DND-41 (cell line): ENCODE data around the gene ARSA.

Source experiments
- EZH2 ChIP-seq: IDR thresholded peaks from 3 replicates; pipeline ENCODE4 v1.6.1; 2012; ENCODE audit warnings: borderline replicate concordance, low read depth, mild to moderate bottlenecking, moderate library complexity, low read length, inconsistent platforms; ENCODE audit not compliant: severe bottlenecking
- TF ChIP-seq, protein P1 (sequence below): IDR thresholded peaks from 2 replicates; pipeline ENCODE4 v1.5.1; 2012; ENCODE audit warnings: borderline replicate concordance, low read length, moderate library complexity, mild to moderate bottlenecking; ENCODE audit not compliant: poor library complexity, severe bottlenecking; ENCODE audit errors: extremely low read depth

DNA sequence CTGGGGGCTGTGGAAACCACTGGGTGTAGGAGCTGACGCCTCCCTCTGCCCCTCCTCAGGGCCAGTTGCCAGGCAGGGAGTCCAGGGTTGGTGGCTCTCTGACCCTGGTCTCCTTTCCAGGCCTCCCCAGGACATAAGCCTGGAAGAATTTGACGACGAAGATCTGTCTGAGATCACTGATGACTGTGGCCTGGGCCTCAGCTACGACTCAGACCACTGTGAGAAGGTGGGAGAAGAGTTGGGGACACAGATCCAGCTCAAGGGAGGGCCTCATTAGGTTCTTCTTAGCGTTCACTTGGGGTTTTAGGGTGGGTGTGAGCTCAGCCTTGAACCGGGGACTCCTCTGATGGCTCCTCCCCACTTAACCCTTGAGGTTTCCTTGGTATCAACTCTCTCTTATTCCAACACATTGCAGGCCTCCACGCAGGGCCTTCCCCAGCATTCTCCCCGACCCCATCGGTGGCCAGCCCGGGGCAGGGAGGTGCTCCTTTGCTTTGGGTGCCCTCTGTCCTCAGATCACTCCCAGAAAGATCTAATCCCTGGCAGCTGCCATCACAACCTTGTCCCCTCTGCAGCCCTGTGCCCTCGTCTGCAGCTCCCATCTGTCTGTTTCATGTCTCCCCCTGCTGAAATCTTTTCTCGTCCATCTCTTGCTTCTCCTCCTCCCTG is 26.1 kb downstream of the ARSA start:
- TF ChIP-seq, protein P1, sequence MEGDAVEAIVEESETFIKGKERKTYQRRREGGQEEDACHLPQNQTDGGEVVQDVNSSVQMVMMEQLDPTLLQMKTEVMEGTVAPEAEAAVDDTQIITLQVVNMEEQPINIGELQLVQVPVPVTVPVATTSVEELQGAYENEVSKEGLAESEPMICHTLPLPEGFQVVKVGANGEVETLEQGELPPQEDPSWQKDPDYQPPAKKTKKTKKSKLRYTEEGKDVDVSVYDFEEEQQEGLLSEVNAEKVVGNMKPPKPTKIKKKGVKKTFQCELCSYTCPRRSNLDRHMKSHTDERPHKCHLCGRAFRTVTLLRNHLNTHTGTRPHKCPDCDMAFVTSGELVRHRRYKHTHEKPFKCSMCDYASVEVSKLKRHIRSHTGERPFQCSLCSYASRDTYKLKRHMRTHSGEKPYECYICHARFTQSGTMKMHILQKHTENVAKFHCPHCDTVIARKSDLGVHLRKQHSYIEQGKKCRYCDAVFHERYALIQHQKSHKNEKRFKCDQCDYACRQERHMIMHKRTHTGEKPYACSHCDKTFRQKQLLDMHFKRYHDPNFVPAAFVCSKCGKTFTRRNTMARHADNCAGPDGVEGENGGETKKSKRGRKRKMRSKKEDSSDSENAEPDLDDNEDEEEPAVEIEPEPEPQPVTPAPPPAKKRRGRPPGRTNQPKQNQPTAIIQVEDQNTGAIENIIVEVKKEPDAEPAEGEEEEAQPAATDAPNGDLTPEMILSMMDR, result no peak
- no peak for TF ChIP-seq EZH2
